VCaP (cell line): Measurements from ENCODE around the gene CXCL5.
"Not testable (repeated sequence)": the region's sequence is repeated elsewhere in the genome, so short reads cannot be mapped to it uniquely, and the experiment has no call there.

Experiments
- H3K27ac ChIP-seq: fragments of 450-650 bp; 2 replicates; pipeline ENCODE4 v1.5.1; 2017
- TF ChIP-seq, protein P1 (sequence below): fragments of 450-650 bp; conservative IDR thresholded peaks from 2 replicates; pipeline ENCODE4 v1.5.1; 2017; ENCODE audit warnings: mild to moderate bottlenecking, moderate library complexity

Gene CXCL5

DNA sequence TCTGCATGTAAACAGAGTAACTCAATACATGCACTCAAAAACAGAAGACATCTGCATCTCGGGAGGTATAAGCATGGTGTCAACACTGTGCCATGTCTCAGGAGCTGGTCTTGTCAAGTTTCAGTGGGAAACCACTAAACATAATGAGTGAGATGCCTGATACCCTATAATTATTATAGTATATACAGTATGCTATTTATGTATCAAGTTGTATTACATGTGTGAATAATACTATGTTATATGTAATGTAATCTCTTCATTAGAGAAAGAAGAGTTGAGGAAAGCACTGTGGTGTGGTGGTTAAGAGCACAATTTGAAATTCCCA, 13.0 kb downstream of the CXCL5 start:
- TF ChIP-seq, protein P1, sequence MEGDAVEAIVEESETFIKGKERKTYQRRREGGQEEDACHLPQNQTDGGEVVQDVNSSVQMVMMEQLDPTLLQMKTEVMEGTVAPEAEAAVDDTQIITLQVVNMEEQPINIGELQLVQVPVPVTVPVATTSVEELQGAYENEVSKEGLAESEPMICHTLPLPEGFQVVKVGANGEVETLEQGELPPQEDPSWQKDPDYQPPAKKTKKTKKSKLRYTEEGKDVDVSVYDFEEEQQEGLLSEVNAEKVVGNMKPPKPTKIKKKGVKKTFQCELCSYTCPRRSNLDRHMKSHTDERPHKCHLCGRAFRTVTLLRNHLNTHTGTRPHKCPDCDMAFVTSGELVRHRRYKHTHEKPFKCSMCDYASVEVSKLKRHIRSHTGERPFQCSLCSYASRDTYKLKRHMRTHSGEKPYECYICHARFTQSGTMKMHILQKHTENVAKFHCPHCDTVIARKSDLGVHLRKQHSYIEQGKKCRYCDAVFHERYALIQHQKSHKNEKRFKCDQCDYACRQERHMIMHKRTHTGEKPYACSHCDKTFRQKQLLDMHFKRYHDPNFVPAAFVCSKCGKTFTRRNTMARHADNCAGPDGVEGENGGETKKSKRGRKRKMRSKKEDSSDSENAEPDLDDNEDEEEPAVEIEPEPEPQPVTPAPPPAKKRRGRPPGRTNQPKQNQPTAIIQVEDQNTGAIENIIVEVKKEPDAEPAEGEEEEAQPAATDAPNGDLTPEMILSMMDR: no peak
- H3K27ac ChIP-seq: no peak overlapping the region

DNA sequence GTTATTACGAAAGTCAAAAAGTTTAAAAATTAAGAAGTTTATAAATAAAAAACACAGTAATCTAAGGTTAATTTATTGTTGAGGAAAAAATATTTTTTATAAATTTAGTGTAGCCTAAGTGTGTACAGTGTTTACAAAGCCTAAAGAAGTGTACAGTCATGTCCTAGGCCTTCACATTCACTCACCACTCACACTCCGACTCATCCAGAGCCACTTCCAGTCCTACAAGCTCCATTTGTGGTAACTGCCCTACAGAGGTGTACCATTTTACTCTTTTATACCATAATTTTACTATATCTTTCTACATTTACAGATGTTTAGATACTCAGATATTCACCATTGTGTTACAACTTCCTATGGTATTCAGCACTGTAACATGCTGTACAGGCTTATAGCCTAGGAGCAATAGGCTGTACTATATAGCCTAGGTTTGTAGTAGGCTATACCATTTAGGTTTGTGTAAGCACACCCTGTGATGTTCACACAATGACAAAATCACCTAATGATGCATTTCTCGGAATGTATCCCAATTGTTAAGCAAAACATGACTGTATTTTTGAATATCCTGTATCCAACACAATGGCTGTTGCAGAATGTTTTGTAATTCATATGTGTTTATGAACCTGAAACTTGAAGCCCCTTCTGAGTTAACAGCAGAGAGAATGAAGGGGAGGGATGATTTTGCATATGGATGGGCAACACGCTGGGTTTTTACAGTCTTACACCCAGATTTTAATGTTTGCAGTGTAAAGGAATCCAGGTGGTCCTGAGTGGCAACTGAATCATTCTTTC, 13.5 kb downstream of the CXCL5 start:
- TF ChIP-seq, protein P1: no peak
- no peak overlapping the region for H3K27ac ChIP-seq

DNA sequence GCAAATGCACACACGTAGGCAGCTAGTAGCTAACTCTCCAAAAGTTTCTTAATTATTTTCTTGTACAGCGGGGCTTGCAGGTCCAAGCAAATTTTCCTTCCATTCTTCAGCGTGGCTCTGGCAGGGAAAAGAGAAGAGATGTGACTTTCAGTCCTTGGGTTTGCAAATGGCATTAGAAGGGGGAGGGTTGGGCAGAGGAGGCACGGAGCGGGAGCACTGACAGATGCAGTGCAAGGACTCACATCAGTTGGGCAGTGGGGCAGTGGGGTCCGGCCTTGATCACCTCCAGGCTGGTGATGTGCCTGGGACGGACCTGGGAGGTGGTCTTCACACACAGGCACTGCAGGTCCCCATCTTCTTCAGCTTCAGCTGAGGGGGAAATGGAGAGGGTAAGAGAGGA, 17.3 kb downstream of the CXCL5 start:
- H3K27ac ChIP-seq: not testable (repeated sequence)

DNA sequence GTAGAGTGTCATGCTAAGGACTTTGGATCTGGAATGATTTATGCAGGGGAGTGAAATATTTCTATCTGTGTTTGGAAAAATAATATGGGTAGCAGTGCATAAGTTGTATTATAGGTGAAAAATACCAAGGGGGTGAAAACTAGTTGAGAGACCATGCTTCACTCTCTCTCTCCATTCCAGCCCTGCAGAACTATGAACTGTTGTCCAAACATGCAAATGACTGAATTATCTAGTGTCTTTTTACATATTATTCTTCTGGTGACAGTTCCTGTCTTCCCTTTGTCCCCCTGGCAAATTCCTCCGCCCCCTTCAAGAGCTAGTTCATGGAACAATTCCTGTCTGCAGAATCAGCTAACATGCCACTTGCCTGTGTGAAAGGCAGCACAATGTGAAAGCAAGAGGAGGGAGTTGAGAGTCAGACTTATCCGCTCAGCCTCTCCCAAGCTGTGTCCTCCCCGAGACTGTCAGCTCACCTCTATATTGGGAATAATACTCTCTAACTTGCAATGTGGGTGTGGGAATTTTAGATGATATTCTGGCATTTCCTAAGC, 19.0 kb downstream of the CXCL5 start:
- TF ChIP-seq, protein P1: no peak
- H3K27ac ChIP-seq: no peak overlapping the region

DNA sequence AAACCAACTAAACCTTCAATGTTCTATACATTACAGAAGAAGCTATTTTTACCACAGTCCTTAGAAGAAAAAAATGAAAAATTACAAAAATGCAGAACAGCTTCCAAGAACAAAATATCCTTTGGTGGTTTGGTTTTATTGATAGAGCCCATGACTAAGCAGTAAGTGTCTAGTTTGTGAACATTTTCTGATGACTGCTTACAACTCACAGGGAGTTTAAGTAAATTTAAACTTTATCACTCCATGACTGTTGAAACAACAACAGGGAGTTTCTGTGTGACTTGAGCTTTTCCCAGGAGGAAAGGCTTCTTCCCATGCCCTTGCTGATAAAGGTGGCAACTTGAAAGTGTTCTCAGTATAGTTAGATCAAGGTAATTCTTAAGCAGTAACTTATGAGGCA, 19.6 kb downstream of the CXCL5 start:
- no peak overlapping the region for H3K27ac ChIP-seq
- TF ChIP-seq, protein P1: no peak

DNA sequence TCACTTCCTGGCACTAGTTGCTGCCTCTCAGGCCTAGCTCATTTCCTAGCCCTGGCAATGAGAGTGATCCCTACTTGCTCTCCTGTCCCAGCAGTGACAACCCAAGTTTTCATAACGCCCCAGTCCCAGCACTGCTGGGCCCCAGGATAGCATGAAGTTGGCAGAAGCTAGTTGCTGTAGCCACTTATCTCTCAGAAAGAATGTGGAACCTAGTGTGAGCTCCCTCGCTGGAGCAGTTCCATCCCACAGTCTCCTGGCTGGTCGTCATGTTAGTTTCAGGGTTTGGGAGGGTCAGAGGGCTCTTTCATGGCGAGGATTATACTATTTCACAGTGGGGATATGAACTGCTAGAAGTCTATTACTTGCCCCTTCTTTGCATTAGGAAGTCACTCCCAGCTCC, 21.8 kb downstream of the CXCL5 start:
- TF ChIP-seq, protein P1: no peak
- no peak overlapping the region for H3K27ac ChIP-seq

DNA sequence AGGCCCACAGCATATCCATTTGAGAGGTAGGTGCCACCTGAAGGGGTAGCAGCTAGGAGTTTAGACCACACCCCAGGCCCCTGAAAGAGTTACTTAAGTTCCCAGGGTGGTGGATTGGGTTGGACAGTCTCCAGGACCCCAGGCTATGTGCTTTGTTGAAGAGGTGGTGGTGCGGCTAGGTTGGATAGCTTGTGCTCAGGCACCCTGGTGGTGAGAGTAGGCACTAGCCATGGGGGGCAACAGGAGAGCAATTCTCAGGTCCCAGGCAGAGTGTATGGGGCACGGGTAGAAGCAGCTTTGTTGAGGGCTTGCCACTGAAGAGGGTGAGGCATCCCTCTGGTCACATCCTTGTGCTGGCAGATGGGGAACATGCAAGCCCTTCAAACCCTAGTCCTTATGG, 22.3 kb downstream of the CXCL5 start:
- TF ChIP-seq, protein P1: no peak; the same call in 1 of the 2 replicates

DNA sequence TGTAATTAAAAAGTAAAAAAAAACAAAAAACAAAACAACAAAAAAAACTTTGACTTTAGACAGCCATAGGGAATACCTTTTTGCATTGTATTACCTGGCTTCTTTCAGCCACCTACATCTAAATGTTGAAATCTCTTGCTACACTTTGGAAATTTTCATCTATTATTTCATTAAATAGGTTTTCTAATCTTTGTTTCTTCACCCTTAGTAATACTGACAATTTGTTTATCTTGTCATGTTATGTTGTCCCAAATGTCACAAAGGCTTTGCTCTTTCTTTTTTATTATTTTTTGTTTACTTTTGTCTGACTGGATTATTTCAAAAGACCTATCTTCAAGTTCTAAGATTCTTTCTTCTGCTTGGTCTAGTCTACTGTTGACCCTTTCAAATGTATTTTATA, 24.1 kb downstream of the CXCL5 start:
- H3K27ac ChIP-seq: no peak overlapping the region
- TF ChIP-seq, protein P1: no peak

More for the DNA sequence above, 22.3 kb downstream of the CXCL5 start:
- no peak overlapping the region for H3K27ac ChIP-seq
